K562 (cell line): ENCODE data around the gene CHD1L. TPM values are rescaled to one million over a fixed set of nuclear protein-coding genes. Genes with fewer than 3 reads are reported as not detected.

Source experiments
- ATAC-seq: fragments of 200-7000 bp; cut with Tn5 transposase; 3 replicates; pipeline ENCODE4 v1.9.1; 2020; ENCODE audit warnings: moderate library complexity
- BruUV-seq: library from RNA; stranded (reverse); fragments of 400-500 nt; replicated peaks from 2 replicates; lab custom pipeline; 2021; lab: Mats Ljungman, UMichigan
- CTCF ChIA-PET: fragments of 300-600 bp; formaldehyde crosslinking; extraction: SDS; loops from one replicate; lab custom pipeline; 2021; ENCODE audit warnings: low intra/inter-chr PET ratio; lab: Yijun Ruan, JAX
- POLR2A ChIA-PET: fragments of 300-600, 350-650 bp; sonication (Branson Sonifier 250); formaldehyde crosslinking; extraction: SDS; loops from one replicate; lab custom pipeline; 2021; ENCODE audit warnings: antibody characterized with exemption, inconsistent platforms; lab: Yijun Ruan, JAX
- DNase-seq, 4 experiments: peaks; one replicate each; pipeline versions ENCODE4 v3.0.0 to v3.0.0-alpha.2; 2011 to 2018; ENCODE audit warnings: low spot score in 3 of 4, mixed read lengths in 3 of 4; ENCODE audit errors: extremely low read depth in 1 of 4
- FAIRE-seq: peaks from 2 replicates; lab custom pipeline; 2011; peaks lifted over from hg19 to GRCh38; lab: Jason Lieb, UNC
- H2AFZ ChIP-seq: 2 replicates; pipeline ENCODE4 v1.6.0; 2011; ENCODE audit warnings: low read depth, low read length, control low read depth, inconsistent platforms
- H3K27ac ChIP-seq: fragments of 200-600 bp; 3 replicates; pipeline ENCODE4 v1.8.0; 2011; ENCODE audit warnings: low read depth, mild to moderate bottlenecking, control low read depth, inconsistent platforms, low read length, moderate library complexity, mixed read lengths; ENCODE audit errors: extremely low read depth
- H3K27me3 ChIP-seq, 2 experiments: fragments of 300-600 bp in 1 of 2; 2 replicates in 1 of 2; 3 replicates in 1 of 2; pipeline versions ENCODE4 v1.6.0 to v1.8.0; 2011; ENCODE audit warnings: inconsistent platforms in 2 of 2, low read length in 2 of 2, mild to moderate bottlenecking in 1 of 2, mixed read lengths in 1 of 2, moderate library complexity in 1 of 2; ENCODE audit not compliant: control insufficient read depth in 2 of 2, insufficient read depth in 2 of 2
- H3K36me3 ChIP-seq: fragments of 300-600 bp; 3 replicates; pipeline ENCODE4 v1.8.0; 2011; ENCODE audit warnings: mild to moderate bottlenecking, low read length, inconsistent platforms; ENCODE audit not compliant: control insufficient read depth, insufficient read depth
- H3K4me1 ChIP-seq, 2 experiments: fragments of 200-600 bp in 1 of 2; replicated peaks in 1 of 2; 2 replicates in 1 of 2; 3 replicates in 1 of 2; pipeline versions ENCODE4 v1.5.1 to v1.8.0; 2011; ENCODE audit warnings: inconsistent platforms in 2 of 2, low read length in 2 of 2, mild to moderate bottlenecking in 1 of 2, mixed read lengths in 1 of 2, moderate library complexity in 1 of 2; ENCODE audit not compliant: control insufficient read depth in 2 of 2, insufficient read depth in 2 of 2
- H3K4me2 ChIP-seq: 2 replicates; pipeline ENCODE4 v1.6.1; 2011; ENCODE audit warnings: low read length, control low read depth, inconsistent platforms, mixed read lengths; ENCODE audit not compliant: insufficient read depth
- H3K4me3 ChIP-seq: fragments of 200-600 bp; sonication (generic), shearing (Covaris generic); 2 replicates; pipeline ENCODE4 v1.5.1; 2016; ENCODE audit warnings: control low read depth, inconsistent platforms
- H3K79me2 ChIP-seq: fragments of 200-600 bp; 3 replicates; pipeline ENCODE4 v1.8.0; 2011; ENCODE audit warnings: low read length, inconsistent platforms; ENCODE audit not compliant: control insufficient read depth, insufficient read depth
- H3K9ac ChIP-seq, 2 experiments: 2 replicates each; pipeline versions ENCODE4 v1.6.0 to v1.6.1; 2011; ENCODE audit warnings: low read depth in 2 of 2, low read length in 2 of 2, control low read depth in 1 of 2, inconsistent platforms in 1 of 2, mild to moderate bottlenecking in 1 of 2, mixed read lengths in 1 of 2; ENCODE audit not compliant: insufficient read depth in 1 of 2
- H3K9me1 ChIP-seq: one replicate; pipeline ENCODE4 v1.6.0; 2011; ENCODE audit warnings: inconsistent platforms, mild to moderate bottlenecking, low read length, moderate library complexity; ENCODE audit not compliant: control insufficient read depth, insufficient read depth
- H3K9me3 ChIP-seq: replicated peaks from 2 replicates; pipeline ENCODE4 v1.5.1; 2011; ENCODE audit warnings: low read depth, low read length, inconsistent platforms; ENCODE audit not compliant: control insufficient read depth, insufficient read depth
- H4K20me1 ChIP-seq: replicated peaks from 2 replicates; pipeline ENCODE4 v1.6.1; 2011; ENCODE audit warnings: low read length, inconsistent platforms, mixed read lengths; ENCODE audit not compliant: control insufficient read depth, insufficient read depth
- E2F3 ChIP-seq: fragments of 250-450 bp; sonication (Bioruptor Pico); IDR thresholded peaks from 2 replicates; pipeline ENCODE4 v1.4.0; 2020; ENCODE audit warnings: mild to moderate bottlenecking
- ID3 ChIP-seq, 2 experiments: fragments of 250-450 bp in 1 of 2; fragments of 450-650 bp in 1 of 2; sonication (Bioruptor Pico) in 1 of 2; IDR thresholded peaks; 2 replicates each; pipeline versions ENCODE4 v1.6.1 to v1.8.0; 2016 to 2021; ENCODE audit warnings: mild to moderate bottlenecking in 2 of 2, moderate library complexity in 2 of 2, missing compliant biosample characterization in 1 of 2, missing genetic modification characterization in 1 of 2
- MAFF ChIP-seq: IDR thresholded peaks from 2 replicates; pipeline ENCODE4 v1.6.1; 2012; ENCODE audit warnings: low read length, improper control_type of control experiment
- NBN ChIP-seq: fragments of 450-650 bp; IDR thresholded peaks from 2 replicates; pipeline ENCODE4 v1.6.1; 2016; ENCODE audit warnings: low read depth, mild to moderate bottlenecking
- NFRKB ChIP-seq: fragments of 450-650 bp; IDR thresholded peaks from 2 replicates; pipeline ENCODE4 v1.6.1; 2016; ENCODE audit warnings: low read depth
- THRA ChIP-seq: fragments of 450-650 bp; IDR thresholded peaks from 2 replicates; pipeline ENCODE4 v1.6.1; 2017; ENCODE audit warnings: mild to moderate bottlenecking, moderate library complexity
- THRAP3 ChIP-seq: fragments of 450-650 bp; IDR thresholded peaks from 2 replicates; pipeline ENCODE4 v1.6.1; 2016; ENCODE audit warnings: mild to moderate bottlenecking, inconsistent platforms, borderline replicate concordance
- ZNF316 ChIP-seq: fragments of 450-650 bp; IDR thresholded peaks from 2 replicates; pipeline ENCODE4 v1.6.1; 2016
- ZNF384 ChIP-seq: IDR thresholded peaks from 2 replicates; pipeline ENCODE4 v1.6.1; 2012; ENCODE audit warnings: low read depth, low read length, improper control_type of control experiment
- WGBS: fragments of 100-300 bp; shearing (Covaris generic); methylation state at CpG from one replicate; pipeline ENCODE4 v1.1.6; 2016; ENCODE audit warnings: low coverage, mixed read lengths; ENCODE audit not compliant: insufficient coverage; ENCODE audit errors: missing lambda C conversion rate; 5-methylcytosine and 5-hydroxymethylcytosine counted together
- in situ Hi-C: fragments of 300-500 bp; cut with MboI; formaldehyde crosslinking; loops from 4 replicates; pipeline ENCODE4 v1.15.0; 2018; ENCODE audit warnings: inconsistent platforms, mixed read lengths
- intact Hi-C: fragments of 100-400 bp; cut with micrococcal nuclease; formaldehyde crosslinking; loops from 2 replicates; pipeline ENCODE4 v1.14.2; 2022
- polyA plus RNA-seq, 8 experiments: library from polyadenylated mRNA; depleted of rRNA in 4 of 8; stranded (reverse) in 5 of 8; unstranded in 3 of 8; fragments of >200 nt; fragmentation: Nextera tagmentation in 2 of 8; fragmentation: Illumina TruSeq in 1 of 8; extraction: Ambion mirVana in 2 of 8; extraction: Trizol in 1 of 8; gene quantifications; 2 replicates each; pipeline versions ENCODE4 v1.2.1 to v1.2.3, GENCODE V29; 2011 to 2014; ENCODE audit warnings: inconsistent platforms in 1 of 8, missing spikeins in 1 of 8
- total RNA-seq, 7 experiments: library from RNA; depleted of rRNA in 6 of 7; stranded (reverse); fragments of >200 nt in 6 of 7; fragmentation: Illumina TruSeq in 2 of 7; extraction: Trizol in 2 of 7; gene quantifications; 2 replicates each; pipeline versions ENCODE4 v1.2.1 to v1.2.3, GENCODE V29; 2011 to 2021; ENCODE audit warnings: low replicate concordance in 1 of 7

CHD1L gene
- total and polyA plus RNA-seq, 9 of the 15 experiments (the other 6 are each of a cell fraction or from before 2014, with no cell fraction given) = 25.0 to 93.3 (median 59.1) TPM

- TF ChIP-seq ID3 (CRISPR knock-in tag; IDR thresholded peaks at IDR 0.05) (no peak), ID3 (tag; IDR thresholded peaks at IDR 0.05) (no peak), NBN (no peak), NFRKB (no peak), THRA (no peak)
Measured at GRCh38 chr1:147208619-147209018, 33.9 kb upstream of the CHD1L start (continued).

GRCh38 chr1:147209825-147210821 lies 32.4 kb upstream of the CHD1L start:
- H3K9me3 ChIP-seq = no peaks in the 10 kb centered on the region
- WGBS = 0% methylated on average over 3 of the region's 3 CpGs
- CTCF ChIA-PET = no interaction called here

More at GRCh38 chr1:147209825-147210821, 32.4 kb upstream of the CHD1L start:
- FAIRE-seq (no peak), ATAC-seq (no peak), DNase-seq (no peak)
- intact Hi-C loops (no loop called here), in situ Hi-C loops (no loop called here)
- no TSS peak for BruUV-seq
- H3K9me1 ChIP-seq = no peaks in the 10 kb centered on the region
- H3K4me3 ChIP-seq = no peak overlapping the region
- 0 out of 5 replicates have a peak, but pooled peaks cover 0 to 3% of the 10 kb centered on the region in 2 experiments for H3K4me1 ChIP-seq
- POLR2A ChIA-PET = interaction anchor here (0.7 kb wide), 1 partner anchor 9 kb away, joined by 3 read pairs; no protein-coding TSS in a partner anchor
- H3K27me3 ChIP-seq = peaks cover 5 to 8% of the 10 kb centered on the region in 2 experiments; a peak in 4 of 5 replicates
- no peaks in the 10 kb centered on the region for H3K79me2 ChIP-seq
- H3K27ac ChIP-seq = no peak overlapping the region
- no peaks in the 10 kb centered on the region for H4K20me1 ChIP-seq
- H3K9ac ChIP-seq = no peak overlapping the region
- H3K36me3 ChIP-seq = no peaks in the 10 kb centered on the region
- no peak for TF ChIP-seq E2F3 (CRISPR knock-in tag)
- TF ChIP-seq ZNF316 = 0 out of 2 replicates have a peak, but pooled peaks have one; percentile 9
- peak; percentile 29; the same call in 1 of the 2 replicates for TF ChIP-seq MAFF
- no peak for TF ChIP-seq ZNF384
- TF ChIP-seq THRAP3 = no peak
- no peak overlapping the region for H3K4me2 ChIP-seq
- H2AFZ ChIP-seq = no peak overlapping the region
